CD4-positive, alpha-beta T cell treated with Interleukin-6 for 4 hours (primary cell): ENCODE data around the gene SYNDIG1.

Experiments
- DNase-seq: peaks from one replicate; pipeline ENCODE4 v3.0.0-alpha.2; 2020; ENCODE audit warnings: mixed read lengths

SYNDIG1 gene

DNA sequence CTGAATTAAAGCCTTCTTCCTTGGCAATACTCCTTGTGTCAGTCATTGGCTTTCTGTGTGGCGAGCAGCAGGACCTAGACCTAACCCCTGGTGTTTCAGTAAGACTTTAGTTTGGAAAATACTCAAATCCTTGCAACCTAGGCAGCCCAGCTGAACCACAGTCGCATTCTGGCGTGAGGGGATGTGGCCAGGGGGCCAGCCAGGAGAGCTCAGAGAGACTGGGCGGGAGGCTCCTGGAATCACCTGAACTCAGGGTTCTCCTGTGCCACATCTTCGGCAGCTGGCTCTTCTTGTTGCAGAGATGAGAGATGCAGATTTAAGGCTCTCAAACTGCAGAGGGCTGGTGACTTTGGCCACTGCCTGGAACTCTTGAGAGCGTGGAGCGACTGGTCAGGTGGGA is 102.7 kb downstream of the SYNDIG1 start:
- no peak for DNase-seq

DNA sequence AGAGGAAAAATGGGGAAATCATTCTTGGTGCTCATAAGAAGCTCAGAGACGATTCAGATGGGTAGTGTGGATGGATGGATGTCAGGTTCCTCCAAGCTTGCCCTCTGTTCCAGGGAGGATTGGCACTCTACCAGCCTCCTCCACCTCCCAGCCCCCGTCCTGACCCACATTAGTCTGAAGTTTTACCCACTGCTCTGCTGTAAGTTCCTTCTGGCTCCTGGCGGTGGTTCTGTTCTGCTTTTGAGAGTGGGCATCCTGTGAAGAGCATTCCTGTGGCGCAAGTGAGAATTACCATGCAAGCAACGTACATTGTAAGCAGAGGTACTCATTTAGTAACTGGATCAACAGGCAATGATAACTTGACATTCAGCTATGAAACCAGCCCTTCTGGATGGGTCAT is 103.4 kb downstream of the SYNDIG1 start:
- no peak for DNase-seq

DNA sequence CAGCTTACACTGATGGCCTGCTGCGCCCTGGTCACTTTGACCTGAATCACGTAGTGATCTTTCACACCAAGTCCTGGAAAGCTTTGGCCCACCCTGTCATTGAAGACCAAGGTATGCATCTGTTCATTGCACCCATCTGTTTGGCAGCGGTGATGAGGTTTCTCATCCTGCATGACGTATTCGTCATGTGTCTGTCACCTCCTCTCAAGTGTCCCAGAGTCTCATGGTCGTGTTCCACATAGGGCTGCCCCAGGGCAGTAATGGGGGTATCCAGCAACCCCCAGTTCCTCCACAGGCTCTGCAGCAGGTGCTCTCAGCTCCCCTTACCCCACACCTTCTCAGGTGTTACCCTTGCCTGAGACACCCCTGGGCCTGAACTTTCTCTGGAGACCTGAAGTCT is 104.1 kb downstream of the SYNDIG1 start:
- DNase-seq, result no peak

- no peak for DNase-seq
Observed at GRCh38 chr20:24574307-24574706, 104.9 kb downstream of the SYNDIG1 start.

GRCh38 chr20:24574797-24575196 is 105.4 kb downstream of the SYNDIG1 start:
- DNase-seq, result no peak

DNA sequence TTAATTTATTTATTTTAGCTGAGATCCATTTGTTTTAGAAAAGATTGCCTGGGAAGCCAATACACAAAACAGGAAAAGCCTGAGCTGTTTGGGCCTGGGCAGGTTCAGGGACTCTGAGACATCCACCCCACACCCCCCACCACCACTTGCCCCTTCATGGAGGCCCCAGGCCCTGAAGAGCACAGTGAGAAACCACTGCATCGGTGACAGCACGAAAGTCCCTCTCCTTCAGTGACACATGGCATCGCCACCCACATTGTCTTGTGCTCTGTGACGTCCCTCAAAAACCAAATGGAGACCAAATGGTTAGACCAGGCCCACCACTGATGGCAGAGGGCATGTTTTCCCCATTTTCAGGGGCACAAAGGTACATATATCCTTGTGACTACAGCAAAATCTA is 106.4 kb downstream of the SYNDIG1 start:
- DNase-seq, result no peak

- DNase-seq, result no peak
Observed at GRCh38 chr20:24576447-24576846, 107.0 kb downstream of the SYNDIG1 start.

DNA sequence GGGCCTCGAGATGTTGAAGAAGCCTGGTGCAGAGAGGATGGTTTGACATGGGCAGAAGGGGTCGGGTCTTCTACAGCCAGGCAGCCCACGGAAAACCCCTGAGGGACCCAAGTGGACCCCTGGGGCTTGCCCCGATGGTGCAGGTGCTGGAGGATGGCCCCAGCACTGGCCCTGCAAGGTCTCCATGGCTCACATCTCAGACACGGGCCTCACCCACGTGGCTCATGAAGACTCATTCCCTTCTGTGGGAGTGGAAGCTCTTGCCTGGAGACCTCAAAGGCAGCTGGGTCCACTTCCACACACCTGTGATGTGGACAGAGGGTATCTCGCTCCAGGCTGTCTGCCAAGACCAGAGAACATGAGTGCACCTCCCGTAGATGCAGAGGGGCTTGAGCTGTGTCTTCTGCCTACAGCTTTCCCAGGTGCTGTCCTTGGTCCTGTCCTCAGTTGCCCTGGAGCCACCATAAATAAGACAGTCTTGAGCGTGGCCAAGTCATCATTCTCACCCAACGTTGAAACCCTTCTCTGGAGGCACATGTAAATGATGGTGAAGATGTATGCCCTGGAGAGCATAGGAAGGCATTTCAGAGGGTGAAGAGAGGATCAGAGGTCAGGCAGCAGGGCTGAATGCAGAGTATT is 108.0 kb downstream of the SYNDIG1 start:
- no peak for DNase-seq

DNA sequence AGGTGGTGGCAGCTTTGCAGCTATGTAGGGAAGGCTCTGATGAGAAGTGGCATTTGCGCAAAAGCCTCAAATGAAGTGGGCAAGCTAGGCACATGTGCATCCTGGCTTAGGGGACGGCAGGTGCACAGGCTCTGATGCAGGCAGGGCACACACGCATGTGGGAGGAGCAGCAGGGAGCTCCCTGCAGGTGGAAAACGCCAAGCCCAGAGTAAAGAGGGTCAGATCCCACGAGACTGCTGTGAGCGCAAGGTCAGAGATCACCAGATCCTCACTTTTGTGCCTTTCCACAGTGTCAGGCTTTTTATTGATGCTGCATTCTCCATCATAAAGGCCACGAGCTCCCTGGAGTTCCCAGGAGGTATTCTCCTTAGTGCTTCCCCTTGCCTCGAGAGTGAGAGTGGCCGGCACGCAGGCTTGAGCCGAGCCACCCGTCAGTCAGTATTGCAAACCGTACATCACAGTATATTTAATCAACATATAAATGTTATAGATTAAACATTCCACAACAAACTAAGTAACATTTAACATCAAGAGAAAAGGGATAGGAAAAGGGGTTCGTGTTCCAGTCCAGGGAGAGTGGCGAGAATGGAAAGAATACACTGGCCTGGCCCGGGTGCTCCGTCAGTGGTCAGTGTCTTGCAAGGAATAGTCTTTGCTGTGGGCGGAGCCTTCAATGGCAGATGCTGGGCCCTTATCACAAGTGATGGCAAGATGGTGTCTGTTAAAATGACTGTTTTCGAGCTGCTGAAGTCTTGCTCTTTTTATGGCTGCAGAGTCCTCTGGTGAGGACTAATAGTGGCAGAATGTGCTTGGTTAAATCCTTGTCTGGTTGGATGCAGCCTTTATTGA is 109.4 kb downstream of the SYNDIG1 start:
- DNase-seq, result no peak

DNA sequence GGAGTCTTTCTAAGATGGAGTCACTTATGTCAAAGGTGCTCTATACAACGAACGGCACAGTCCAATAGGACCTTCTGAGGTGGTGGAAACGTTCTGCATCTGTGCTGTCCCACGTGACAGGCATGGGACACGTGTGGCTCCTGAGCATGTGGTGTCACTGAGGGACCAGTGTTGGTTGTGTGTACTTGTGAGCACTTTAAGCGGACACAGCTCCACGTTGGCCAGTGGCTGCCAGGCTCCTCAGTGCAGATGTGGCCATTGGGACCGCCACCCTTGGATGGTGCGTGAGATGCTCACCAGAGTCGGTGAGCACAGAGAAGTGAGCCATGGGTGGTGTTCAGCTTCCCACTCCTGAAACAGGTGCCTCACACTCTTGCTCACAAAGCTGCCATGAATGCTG is 110.0 kb downstream of the SYNDIG1 start:
- DNase-seq, result no peak

DNA sequence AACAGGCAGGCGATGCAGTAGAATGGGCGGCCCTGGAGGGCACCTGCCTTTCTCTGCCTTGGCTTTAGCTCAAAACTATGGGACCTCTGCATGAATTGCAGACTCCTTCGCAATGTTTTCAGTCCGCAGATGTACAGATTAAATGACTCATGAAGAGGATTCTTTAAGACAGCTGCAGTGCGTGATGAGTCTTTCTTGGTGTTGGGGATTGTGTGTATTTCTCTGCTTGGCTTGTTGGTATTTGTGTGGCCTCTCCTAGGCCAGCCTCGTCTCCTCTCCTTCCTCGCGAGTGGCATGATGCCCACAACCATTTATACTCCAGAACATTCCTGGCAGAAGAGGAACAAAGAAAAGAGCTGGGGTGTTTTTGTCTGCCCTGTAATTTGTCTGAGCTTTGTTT is 110.6 kb downstream of the SYNDIG1 start:
- DNase-seq, result no peak

DNA sequence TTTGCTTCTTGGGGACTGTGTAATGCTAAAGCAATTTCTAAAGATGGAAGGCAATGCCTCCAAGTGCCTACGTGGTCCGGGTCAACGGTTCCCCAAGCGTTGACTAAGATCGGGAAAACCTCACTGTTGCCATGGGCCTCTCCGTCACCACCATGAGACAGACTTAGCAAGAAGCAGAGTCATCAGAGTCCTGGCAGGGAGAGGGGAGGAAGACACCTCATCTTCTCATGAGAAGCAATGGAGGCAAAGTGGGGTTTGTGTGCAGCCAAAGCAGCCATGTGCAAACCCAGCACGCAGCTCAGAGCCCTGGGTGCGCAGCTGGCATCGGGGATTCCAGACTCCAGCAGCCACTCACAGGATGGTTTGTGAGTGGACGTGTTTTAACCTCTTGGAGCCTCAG is 111.4 kb downstream of the SYNDIG1 start:
- DNase-seq, result no peak

DNA sequence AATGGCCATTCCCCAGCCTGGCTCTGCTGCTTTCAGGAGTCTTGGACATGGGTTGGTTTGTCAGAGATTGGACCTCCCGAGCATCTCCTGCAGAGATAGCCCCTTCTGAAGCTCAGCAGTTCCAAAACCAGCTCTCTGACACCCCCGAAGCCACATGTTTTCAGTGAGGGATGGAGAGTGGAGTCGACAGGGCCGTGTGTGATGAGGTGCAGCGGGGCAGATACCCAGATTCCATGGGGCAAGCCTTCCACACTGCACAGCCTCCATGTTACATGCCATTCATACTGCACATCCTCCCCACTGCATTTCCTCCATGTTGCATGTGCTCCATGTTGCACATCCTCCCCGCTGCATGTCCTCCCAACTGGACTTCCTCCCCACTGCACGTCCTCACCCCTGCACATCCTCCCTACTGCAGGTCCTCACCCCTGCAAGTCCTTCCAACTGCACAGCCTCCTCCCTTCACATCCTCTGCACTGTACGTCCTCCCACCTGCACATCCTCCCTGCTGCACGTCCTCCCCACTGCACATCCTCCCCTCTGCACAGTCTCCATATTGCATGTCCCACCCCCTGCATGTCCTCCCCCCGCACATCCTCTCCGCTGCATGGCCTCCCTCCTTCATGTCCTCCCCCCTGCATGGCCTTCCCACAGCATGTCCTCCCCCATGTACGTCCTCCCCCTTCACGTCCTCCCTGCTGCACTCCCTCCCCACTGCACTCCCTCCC is 112.2 kb downstream of the SYNDIG1 start:
- no peak for DNase-seq

DNA sequence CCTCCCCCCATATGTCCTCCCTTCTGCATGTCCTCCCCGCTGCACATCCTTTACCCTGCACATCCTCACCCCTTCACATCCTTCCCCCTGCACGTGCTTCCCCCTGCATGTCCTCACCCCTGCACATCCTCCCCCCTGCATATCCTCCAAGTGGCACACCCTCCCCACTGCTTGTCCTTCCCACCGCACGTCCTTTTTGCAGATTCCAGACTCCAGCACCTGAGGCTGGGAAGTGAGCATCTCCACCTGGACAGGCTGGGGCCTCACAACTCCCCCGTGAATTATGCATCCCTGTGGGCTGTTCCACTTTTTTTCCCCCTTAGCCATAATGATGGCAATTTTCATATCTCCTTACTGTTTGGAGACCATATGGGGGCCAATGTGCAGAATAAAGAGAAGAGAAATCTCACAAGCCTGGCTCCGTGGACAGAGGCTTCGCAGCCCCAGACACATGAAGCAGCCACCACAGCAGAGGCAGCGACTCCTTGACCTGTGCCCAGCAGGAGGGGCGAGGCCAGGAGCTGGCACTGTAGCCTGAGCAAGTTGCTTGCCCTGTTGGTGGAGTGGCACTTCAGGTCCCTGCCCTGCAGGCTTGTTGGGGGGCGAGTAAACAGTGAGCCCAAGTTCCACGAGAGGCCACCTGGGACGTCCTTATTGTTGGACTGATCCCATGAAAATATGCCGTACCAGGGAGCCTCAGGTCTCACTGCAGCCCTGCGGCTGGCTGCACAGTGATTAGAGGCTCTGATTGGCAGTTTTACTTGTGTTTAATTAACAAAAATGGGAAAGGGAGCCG is 113.1 kb downstream of the SYNDIG1 start:
- no peak for DNase-seq

DNA sequence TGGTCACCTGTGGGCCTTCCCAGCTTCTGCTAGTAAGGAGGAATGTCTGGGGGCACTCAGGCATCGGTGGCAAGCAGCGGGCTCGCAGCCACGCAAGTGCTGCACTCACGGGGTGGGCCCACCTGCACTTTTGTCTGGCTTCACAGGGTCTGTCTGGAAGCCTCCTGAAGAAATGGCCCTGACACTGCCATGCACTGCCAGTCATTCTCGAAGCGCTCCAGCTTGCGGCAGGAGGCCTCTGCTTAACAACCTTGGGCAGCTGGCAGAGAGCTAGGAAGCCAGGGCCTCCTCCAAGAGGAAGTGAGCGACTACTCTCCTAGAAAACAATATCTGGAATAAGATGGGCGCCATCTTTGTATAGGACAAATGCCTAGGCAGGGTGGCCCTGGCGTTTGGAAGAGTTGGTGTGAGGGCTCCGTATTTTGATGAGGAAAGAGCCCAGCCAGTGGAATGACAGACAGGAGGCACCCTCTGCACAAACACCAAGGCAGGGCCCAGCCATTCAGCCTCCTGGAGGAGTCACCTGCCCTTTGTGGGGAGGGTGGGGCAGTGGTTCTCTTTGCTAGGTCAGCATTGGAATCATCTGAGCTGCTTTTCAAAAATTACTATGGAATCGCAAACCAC is 113.9 kb downstream of the SYNDIG1 start:
- DNase-seq, result no peak

- DNase-seq, result no peak
Observed at GRCh38 chr20:24584078-24584477, 114.6 kb downstream of the SYNDIG1 start.

DNA sequence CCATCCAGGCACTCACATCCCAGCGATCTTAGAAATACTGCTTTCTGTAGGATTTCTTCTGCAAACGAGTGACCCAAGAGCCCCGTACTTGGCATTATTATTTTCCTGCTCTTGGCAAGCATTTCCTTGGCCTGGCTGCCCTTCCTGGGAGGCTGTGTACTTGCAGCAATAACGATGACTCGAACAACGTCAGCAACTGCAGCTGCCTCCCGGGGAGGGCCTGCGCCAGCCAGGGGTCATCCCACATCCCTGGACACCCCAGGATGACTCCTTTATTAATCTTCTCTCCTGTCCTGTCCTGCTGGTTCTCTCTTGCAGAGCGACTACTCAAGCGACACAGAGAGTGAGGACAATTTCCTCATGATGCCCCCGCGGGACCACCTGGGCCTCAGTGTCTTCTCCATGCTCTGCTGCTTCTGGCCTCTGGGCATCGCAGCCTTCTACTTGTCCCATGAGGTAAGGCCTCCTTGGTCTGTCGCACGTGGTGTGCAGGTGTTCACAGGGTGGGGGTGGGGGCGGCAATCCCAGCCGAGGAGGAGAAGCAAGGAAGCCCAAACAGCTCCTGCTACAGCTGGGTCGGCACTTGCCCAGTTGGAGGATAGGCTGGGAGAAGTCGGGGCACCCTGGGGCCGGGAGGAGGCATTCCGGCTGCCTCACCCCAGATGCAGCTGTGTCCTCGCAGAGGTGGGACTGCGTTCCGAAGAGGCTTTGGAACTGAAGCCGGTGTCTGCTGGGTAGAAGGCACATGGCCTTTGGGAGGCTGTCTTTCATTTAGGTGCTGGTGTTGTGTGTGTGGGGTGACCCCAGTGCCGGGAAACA is 115.3 kb downstream of the SYNDIG1 start:
- no peak for DNase-seq

DNA sequence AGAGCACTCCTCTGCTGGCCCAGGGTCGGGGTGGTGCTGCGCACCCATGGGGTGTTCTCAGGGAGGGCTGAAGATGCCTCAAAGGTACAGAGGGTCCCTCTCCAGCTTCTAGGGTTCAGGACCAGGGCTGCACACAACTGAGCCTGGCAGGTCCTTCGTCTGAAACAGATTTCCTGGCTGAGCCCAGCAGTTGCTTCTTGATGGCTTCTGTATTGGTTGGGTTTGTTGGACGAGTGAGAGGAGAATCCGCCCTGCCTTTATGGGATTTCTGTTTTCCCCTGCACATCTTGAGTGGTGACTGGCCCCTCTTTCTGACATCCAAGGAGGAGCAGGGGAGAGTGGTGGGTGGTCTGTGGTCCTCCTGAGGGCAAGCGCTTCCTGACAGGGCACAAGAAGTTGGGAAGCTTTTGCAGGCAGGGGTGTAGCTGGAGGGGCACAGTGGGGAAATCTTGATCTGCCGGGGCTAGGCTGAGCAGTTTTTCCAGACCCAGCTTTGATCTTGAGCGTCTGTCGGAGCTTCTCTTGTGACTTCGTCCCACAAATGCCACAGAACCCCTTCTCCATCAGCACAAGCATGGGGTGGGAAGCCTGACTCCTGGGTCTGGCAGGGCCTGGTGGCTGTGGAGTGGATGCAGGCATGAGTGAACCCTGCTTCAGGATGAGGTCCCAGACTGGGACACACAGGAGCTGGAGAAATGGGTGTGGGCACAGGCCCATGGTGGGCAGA is 116.5 kb downstream of the SYNDIG1 start:
- no peak for DNase-seq

DNA sequence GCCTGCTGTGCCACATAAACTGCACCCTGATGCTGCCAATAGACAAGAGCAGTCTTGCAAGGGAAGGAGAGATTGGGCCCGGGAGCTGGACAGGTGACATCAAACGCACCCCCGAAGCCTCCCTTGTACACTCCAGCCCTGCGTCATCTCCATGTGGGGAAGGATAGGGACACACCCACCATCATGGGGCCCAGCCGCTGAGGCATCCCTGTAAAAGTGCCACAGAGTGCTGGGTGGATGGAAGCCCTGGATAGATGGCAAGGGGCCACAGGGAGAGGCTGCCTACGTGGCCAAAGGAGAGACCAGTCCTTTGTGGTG is 117.1 kb downstream of the SYNDIG1 start:
- DNase-seq, result no peak

DNA sequence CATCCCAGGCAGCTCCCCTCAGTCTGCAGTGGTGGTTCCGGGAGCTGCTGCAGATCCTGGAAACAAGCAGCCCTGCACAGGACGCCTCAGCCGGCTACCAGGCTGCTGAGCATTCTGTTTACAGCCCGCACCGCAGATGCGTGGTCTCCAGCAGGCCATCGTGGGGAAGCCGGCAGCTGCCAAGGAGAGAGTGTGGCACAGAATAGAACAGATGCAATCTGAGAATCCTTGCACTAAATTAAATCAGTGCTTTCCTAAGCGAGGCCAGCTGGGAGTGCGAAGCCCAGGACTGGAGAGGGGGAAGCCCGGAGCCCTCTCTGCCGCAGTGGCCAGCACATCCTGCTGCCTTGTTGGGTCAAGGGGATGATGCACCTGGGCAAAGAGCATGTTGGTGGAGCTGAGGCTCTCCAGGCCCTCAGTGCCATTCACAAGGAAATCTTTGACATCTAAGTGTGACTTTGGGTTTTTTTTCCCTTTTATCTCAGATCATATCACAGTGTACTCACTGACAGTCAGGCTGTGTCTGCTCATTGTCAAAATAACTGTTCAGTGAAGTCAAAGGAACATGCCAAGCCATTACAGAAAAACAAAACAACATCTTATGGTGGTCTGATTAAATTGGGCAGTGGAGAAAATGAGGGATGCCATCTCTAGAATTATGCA is 118.1 kb downstream of the SYNDIG1 start:
- no peak for DNase-seq
